GM12872 (cell line): ENCODE results near the gene MIX23.

Source experiments
- TF ChIP-seq, protein P1 (sequence below): IDR thresholded peaks from 3 replicates; pipeline ENCODE4 v1.5.1; 2011; ENCODE audit warnings: low read depth, mild to moderate bottlenecking, low read length, moderate library complexity; ENCODE audit not compliant: insufficient read depth

The MIX23 gene

DNA sequence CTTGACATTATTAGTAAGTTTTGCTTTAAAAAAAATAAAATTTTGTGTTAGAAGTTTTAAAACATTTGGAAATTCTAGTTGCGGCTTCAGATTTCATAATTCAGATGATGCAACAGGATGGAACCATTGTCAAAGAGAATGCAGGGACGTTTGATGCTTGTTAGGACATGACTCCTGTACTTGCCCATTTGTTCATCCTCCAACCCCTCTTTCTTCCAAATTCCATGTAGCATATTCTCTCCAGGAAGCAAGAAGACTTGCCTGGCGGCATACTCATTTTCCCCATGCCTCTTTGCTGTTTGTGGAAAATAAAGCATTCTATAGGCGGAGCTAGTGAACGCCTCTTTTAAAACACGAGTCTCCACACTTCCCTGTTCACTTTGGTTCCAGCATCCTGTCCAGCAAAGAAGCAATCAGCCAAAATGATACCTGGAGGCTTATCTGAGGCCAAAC lies 58.1 kb downstream of the MIX23 start, which contains the start of gene CSTA:
Gene CSTA, plus strand, starts transcription at position 378 of the 453 bp plus-strand sequence. Its CDS starts 45 bp downstream, at position 423.
- TF ChIP-seq, protein P1, sequence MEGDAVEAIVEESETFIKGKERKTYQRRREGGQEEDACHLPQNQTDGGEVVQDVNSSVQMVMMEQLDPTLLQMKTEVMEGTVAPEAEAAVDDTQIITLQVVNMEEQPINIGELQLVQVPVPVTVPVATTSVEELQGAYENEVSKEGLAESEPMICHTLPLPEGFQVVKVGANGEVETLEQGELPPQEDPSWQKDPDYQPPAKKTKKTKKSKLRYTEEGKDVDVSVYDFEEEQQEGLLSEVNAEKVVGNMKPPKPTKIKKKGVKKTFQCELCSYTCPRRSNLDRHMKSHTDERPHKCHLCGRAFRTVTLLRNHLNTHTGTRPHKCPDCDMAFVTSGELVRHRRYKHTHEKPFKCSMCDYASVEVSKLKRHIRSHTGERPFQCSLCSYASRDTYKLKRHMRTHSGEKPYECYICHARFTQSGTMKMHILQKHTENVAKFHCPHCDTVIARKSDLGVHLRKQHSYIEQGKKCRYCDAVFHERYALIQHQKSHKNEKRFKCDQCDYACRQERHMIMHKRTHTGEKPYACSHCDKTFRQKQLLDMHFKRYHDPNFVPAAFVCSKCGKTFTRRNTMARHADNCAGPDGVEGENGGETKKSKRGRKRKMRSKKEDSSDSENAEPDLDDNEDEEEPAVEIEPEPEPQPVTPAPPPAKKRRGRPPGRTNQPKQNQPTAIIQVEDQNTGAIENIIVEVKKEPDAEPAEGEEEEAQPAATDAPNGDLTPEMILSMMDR = no peak

DNA sequence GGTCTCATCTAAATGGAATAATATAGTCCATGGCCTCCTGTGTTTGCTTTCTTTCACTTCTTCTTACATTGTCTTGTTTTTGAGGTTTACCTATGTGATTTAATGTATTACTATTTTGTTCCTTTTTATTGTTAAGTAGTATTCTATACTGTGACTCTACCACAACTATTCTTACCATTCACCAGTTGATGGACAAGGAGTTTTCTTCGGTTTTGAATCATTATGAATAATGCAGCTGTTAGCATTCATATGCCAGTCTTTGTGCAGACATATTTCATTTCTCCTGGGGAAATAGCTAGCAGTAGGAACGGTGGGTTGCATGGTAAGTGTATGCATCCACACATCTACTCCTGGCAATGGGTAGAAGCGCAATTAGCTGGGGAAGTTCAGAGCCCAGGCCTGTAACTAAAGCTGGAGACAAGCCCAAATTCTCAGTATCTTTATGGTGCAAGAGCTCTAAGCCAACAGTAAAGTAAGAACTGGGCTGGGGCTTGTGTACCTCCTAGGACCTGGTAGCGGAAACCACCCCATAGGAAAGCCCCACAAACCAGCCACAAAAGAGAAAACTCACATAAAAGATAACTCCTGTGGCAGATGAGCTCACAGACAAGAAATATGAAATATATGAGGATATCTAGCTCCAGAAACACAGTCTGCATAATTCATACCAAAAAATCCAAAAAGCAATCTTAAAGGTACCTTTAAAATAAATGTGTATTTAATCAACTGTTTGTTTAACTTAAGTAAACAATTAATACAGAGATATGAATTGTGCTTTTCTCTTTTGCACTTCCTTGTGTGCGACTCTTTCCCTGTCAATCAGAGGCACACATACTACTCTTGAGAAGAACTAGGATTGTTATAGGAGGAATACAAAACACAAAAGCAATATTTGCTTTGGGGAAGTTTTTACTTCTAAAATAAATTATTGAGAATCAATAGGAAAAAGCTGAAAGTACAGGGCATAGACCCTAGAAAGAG lies 60.6 kb downstream of the MIX23 start:
- TF ChIP-seq, protein P1 = no peak

DNA sequence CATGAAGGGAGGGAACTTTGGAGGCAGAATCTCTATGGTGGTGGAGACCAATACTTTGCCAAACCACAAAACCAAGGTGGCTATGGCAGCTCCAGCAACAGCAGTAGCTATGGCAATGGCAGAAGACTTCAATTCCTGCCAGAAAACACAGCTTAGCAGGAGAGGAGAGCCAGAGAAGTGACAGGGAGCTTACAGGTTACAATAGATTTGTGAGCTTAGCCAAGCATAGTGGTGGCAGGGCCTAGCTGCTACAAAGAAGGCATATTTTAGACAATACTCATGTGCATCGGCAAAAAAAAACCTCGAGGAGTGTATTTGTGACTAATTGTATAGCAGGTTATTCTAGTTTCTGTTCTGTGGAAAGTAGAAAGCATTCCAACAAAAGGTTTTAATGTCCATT lies 64.4 kb downstream of the MIX23 start:
- TF ChIP-seq, protein P1 = no peak

DNA sequence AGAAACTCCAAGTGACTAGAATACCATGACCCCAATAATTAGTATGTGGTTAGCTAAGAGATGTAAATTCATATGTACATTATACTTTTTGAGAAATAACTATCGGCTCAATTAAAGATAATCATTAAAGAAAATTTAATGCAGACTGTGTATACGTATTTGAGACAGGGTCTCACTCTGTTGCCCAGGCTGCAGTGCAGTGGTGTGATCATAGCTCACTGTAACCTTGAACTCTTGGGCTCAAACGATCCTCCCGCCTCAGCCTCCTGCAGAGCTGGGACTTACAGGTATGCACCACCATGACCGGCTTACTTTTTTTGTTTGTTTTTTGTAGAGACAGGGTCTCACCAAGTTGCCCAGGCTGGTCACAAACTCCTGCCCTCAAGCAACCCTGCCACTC lies 66.7 kb downstream of the MIX23 start:
- TF ChIP-seq, protein P1 = no peak

DNA sequence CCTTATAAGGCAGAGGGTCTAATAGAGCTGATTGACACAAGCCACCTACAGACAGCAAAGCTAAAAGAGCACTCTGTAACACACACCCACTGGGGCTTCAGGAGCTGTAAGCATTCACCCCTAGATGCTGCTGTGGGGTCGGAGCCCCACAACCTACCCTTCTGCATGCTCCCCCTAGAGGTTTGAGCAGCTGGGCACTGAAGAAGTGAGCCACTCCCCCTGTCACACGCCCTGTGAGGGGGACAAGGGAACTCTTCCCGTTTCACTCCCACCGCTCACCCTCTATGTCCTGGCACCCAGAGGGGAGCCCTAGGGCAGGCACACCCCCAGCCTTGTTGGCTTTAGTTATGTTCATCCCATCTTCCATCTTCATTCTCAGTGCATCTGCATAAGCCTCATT lies 67.4 kb downstream of the MIX23 start:
- TF ChIP-seq, protein P1 = 0 out of 3 replicates have a peak, but pooled peaks have one; percentile 2

DNA sequence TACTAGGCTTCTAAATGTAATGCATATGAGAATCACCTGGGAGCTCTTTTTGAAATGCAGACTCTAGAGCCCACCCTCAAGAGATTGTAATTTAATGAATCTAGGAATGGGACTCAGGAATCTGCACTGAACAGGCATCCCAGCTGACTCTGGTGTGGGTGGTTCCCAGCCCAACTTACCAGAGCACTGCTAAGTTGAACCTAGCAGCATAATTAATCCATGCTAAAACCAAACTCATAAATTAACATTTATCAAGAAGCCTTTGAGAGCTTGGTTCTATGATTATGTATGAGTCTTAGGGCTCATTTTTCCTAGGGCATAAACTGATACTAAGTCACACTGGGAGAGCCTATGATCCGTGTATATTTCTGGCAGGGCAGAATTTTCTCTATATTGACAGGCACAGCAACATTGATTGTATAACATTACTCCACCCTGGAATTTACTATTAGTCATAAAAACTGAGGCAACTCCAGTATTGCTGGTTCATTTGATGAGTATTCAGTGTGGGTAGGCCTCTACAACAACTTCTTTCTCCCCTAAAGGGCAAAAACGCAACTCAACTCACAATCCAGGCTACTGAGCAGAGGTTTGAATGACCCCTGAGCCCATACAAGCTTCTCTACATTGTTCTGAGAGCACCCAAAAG lies 68.7 kb downstream of the MIX23 start:
- TF ChIP-seq, protein P1 = no peak

DNA sequence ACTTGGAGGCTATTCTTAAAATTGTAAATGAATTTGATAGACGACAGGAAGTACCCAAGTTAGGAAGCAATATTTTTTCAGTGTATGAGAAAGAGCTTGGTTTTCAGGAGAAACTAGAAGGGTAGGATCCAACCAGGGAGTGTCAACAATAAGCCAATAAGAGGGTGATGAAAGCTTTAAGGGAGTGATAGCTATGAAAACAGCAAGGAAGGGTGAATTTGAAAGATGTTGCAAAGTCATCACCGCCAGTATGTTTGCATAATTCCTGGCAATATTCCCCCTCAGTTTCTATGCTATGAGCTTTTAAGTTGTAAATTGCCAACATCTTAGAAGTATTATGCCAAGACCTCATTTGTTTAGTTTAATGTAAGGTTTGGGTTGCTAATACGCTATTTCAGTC lies 69.8 kb downstream of the MIX23 start:
- TF ChIP-seq, protein P1 = no peak
